GM19043 (cell line): ENCODE measurements around the gene SLC25A48.
A peak's percentile ranks its signal among the peaks of the same experiment; 100 is the strongest.
"Not testable (repeated sequence)": the region's sequence is repeated elsewhere in the genome, so short reads cannot be mapped to it uniquely, and the experiment has no call there.

ENCODE experiments used
- ATAC-seq: cut with Tn5 transposase; IDR thresholded peaks from one replicate; pipeline ENCODE4 v1.9.1; 2021; ENCODE audit warnings: low read depth; ENCODE audit not compliant: unreplicated experiment

The SLC25A48 gene

DNA sequence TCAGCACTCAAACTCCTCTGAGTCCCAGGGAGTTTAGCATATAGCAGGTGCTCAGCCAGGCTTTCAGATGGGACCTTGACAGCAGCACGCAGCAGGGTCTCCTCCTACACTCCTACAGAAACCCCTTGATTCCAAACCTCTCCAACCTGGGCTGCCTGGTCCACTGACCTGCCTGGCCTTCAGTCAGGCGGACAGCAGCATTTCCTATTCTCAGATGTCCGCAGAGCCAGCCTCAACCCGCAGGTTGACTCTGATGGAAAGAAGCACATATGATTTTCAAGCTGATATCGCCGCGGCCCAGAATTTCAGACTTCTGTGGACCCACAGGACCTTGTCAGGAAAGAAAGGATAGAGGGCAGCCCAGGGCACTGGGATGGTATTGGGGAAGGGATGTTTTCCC, 5.3 kb upstream of the SLC25A48 start:
- no peak for ATAC-seq

DNA sequence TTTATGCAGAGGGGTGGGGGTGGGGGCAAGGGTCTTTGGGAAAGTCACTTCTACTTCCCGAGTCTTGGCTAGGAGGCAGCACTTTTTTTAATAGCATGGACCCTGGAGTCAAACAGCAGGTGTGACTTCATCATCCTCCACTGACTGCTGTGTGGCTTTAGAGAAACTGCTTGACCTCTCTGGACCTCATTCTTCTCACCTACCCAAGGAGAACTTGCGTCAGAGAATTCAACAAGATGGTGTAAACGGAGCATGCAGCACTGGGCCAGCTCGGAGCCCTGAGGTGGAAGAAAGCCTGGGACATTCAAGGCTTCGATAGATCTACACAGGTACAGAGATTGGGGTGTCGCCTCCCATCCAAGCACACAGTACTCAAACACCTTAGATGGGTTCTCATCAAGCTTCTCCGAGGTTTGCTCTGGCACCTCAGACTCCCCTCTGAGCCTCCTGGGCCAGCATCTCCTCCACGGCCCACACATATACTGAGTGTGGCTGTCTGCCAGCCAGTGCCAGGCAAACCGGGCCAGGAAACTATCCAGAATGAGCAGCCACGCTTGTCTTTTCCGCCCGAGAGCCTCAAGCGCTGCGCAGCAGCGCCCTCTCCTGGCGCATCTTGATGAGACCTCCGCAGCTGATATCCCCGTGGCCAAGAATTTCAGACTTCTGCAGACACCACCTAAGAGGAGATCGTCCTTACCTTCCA, 4.6 kb upstream of the SLC25A48 start:
- ATAC-seq, result no peak

GRCh38 chr5:135830384-135830700, 4.1 kb upstream of the SLC25A48 start:
- no peak for ATAC-seq

DNA sequence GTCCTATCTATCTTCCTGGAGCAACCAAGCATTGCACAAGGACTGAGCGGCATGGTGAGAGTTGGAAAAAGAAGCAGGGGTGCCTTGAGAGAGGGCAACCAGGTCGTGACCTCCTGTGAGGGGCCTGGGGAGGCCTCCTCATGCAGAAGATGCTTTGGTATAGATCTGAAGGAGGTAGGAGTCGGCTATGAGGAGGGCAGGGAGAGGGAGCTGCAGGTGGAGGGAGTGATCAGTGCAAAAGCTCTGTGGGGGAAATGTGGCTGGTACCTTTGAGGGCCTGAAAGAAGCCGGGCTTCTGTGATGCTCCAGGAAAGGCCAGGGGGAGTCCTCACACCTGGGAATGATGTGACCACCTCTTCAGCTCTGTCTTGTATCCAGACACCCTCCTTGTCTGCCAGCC, 3.6 kb upstream of the SLC25A48 start:
- no peak for ATAC-seq

DNA sequence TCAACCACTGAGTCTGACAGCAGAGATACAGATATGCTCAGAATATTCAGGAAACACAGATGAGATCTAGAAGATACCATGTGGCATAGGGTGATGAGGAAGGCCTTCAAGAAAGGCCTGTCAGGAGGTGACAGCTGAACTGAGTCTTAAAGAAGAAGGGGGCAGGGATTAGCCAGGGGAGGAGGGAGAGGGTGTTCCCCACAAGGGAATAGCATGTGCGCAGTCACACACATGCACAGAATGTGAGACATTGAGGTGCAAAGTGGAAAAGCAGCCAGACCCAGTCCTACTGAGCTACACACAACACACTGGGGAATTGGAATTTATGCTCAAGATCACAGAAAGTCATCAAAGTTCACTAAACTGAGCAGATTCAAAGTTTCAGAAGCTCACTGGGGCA, 3.0 kb upstream of the SLC25A48 start:
- ATAC-seq, result no peak

- ATAC-seq, result no peak
These were observed 2.5 kb upstream of the SLC25A48 start for GRCh38 chr5:135831851-135832555.

- ATAC-seq, result no peak
These were observed 1.2 kb upstream of the SLC25A48 start for GRCh38 chr5:135832941-135833920.

GRCh38 chr5:135833961-135834638, 363 bp upstream of the SLC25A48 start:
- ATAC-seq, result peak; percentile 85

DNA sequence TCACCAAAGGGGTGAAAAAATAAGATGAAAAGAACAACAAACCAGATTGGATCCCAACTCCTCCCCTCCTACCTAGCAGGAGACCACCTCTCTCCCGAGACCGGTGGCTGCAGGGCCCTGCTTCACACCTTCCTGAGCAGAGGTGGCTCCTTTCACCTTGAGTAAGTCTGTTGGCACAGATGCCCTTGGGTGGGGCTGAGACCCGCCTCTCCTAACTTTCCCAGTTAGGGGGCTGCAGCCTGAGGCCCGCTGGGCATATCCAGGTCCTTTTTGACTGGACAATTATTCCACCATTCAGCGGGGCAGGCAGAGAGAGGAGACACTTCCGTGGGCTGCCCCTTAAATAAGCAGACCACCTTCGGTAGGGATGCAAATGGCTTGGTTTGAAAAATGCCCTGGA, 1.3 kb downstream of the SLC25A48 start:
- no peak for ATAC-seq

DNA sequence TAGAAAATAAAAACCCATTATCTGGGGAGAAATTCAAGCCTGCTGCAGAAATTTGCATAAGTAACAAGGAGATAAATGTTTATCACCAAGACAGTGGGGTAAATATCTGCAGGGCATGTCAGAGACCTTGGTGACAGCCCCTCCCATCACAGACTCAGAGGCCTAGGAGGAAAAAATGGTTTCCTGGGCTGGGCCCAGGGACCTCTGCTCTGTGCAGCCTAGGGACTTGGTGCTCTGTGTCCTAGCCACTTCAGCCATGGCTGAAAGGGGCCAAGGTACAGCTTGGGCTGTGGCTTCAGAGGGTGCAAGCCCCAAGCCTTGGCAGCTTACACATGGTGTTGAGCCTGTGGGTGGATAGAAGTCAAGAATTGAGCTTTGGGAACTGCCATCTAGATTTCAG, 3.9 kb downstream of the SLC25A48 start:
- not testable (repeated sequence) for ATAC-seq

GRCh38 chr5:135839566-135839965, 5.1 kb downstream of the SLC25A48 start:
- ATAC-seq, result no peak

- no peak for ATAC-seq
These were observed 6.5 kb downstream of the SLC25A48 start for GRCh38 chr5:135840959-135841358.

- ATAC-seq, result no peak
These were observed 8.3 kb downstream of the SLC25A48 start for GRCh38 chr5:135842737-135843136.

- no peak for ATAC-seq
These were observed 9.3 kb downstream of the SLC25A48 start for GRCh38 chr5:135843571-135844337.

GRCh38 chr5:135846311-135846710, 11.8 kb downstream of the SLC25A48 start:
- no peak for ATAC-seq

GRCh38 chr5:135847976-135848375, 13.5 kb downstream of the SLC25A48 start:
- no peak for ATAC-seq

- no peak for ATAC-seq
These were observed 15.8 kb downstream of the SLC25A48 start for GRCh38 chr5:135850231-135850630.

GRCh38 chr5:135850671-135851070, 16.2 kb downstream of the SLC25A48 start:
- no peak for ATAC-seq

DNA sequence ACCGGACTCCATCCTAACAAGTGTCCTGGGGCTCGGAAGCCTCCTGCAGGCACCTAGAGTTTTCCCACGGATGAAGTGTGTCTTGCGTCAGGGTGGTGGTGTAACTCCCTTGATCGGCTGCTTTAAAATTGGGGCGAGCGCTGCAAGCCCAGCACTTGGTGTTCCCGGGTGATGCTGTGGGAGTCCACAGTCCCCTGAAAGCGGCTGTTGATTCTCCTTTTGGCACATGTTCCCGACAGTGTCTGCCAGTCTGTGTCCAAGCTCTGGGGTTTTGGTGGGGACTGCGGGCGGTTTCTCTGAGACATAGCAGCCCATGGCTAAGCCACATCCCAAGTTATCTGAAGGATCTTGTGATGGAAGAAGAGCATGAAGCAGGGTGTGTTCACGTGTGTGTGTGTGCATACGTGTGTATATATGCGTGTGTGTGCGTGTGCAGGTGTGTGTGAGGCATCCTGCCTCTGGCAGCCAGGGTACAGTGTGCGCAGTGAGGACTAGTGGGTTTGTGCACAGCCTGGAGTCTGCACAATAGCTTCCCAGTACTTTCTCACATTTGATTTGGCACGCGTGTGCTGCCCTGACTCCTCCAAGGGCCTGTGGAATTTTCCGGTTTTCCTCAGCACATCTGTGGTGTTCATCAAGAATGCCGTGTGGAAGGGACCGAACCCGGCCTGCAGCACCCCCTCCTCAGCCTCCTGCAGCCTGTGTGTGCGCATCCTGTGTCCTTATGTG, 16.9 kb downstream of the SLC25A48 start:
- no peak for ATAC-seq
